ENCODE measurements around the gene BRK1.
"Not testable (repeated sequence)": the region's sequence is repeated elsewhere in the genome, so short reads cannot be mapped to it uniquely, and the experiment has no call there.

The BRK1 gene

DNA sequence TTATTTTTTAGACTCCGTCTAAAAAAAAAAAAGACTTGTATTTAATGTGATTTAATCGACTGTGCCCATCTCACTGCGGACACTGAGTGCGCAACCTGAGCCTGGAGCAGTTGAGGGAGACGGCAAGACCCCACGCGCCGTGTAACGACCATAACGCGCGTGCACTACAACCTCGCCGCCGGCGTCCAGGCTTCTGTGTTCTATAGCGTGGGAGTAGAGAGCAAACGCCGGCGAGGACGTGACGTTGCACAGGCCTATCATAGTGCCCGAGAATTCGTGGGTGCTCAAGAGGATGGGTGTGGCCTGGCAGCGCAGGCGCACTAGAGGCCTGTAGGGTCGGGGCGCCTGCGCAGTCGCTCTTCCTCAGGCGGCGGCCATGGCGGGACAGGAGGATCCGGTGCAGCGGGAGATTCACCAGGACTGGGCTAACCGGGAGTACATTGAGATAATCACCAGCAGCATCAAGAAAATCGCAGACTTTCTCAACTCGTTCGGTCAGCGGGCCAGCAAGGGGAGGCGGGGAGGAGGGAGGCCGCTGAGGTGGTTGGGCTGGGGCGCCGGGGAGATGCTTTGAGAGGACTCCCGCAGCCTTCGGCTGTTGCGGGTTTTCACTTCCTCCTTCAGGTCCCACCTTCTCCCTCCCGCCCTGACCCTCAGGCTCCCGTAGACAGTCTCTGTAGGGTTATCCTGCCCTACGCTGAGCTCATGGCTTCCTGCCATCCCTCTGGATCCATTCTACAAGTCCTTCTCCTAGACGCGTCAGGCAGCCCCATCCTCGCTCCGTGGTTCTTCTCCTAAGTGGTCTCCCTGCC, at the start of gene BRK1:
BRK1 (plus strand) TSS at position 350 of the 812 bp plus-strand sequence; CDS start at position 377, 27 bp downstream.
- DNase-seq (ENCODE audit: low spot score) = peak; percentile 97

DNA sequence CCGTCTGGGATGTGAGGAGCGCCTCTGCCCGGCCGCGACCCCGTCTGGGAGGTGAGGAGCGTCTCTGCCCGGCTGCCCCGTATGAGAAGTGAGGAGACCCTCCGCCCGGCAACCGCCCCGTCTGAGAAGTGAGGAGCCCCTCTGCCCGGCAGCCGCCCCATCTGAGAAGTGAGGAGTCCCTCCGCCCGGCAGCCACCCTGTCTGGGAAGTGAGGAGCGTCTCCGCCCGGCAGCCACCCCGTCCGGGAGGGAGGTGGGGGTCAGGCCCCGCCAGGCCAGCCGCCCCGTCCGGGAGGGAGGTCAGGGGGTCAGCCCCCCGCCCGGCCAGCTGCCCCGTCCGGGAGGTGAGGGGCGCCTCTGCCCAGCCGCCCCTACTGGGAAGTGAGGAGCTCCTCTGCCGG, 45.4 kb upstream of the BRK1 start:
- not testable (repeated sequence) for DNase-seq (ENCODE audit: low spot score)

DNA sequence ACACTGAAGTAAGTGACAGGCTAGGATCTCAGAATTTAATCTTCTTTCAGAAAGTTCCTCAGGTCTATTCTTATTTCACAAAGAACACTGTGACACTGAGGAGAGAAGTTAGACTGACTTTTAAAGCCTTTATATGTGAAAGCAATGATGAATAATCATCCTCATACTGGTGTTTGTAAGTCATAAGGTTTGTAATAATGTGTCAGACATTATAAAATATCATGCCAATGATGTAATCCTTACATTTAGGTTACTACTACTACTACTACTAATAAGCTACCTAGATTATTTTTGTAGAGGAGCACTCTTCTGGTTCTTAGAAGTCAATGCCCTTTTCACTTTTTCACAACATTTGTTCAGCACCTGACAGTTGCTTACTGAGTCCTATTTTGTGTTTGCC, 40.8 kb upstream of the BRK1 start:
- no peak for DNase-seq (ENCODE audit: low spot score)

DNA sequence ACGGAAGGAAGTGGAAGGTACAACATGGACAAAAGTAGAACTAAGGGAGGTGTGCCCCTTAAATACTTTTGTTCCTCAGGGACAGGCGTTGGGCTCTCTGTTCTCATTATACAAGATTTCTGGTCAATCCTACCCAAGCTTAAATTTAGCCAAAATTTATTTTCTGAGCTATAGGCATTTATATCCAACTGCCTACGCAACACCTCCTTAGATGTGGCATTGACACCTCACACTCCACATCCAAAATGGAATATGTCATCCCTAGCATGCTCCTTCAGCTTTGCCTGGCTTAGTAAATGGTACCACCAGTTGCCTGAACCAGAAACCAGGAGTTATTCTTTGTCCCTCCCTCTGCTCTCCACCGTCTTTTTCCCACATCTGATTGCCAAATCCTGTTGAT, 33.6 kb upstream of the BRK1 start:
- no peak for DNase-seq (ENCODE audit: low spot score)

DNA sequence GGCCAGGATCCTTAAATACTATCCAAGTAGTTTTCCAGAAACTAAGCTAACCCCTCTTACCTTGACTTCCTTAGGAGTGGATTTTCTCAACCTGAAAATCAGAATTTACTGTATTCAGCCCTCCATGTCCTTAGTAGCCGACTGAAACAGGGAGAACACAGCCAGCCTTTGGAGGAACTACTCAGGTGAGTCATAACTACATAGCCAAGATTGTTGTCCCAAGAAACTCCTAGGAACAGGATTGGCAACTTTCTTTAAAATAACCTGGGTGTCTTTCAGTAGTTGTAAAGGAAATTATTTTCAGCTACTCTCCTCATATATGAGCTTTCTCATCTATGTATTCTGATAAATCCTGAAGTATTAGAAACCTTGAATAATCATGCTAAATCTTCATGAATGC, 29.7 kb upstream of the BRK1 start:
- no peak for DNase-seq (ENCODE audit: low spot score)

DNA sequence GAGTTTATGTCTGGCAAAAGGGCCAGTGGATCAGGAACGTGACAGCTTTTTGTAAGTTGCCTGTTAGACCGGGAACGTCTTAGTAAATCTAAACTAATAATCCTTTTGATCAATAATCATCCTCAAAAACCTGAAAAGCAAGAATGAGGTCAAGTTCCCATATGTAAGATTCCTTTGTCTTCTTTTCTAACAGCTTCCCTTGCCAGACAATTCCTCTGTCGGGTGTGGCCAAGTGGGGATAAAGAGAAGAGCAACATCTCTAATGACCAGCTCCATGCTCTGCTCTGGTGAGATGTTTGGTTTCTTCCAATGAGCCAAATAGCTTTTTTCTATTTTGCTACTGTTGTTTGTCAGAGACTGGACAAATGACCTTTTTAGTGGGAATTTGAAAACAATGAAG, 27.2 kb upstream of the BRK1 start:
- no peak for DNase-seq (ENCODE audit: low spot score)

DNA sequence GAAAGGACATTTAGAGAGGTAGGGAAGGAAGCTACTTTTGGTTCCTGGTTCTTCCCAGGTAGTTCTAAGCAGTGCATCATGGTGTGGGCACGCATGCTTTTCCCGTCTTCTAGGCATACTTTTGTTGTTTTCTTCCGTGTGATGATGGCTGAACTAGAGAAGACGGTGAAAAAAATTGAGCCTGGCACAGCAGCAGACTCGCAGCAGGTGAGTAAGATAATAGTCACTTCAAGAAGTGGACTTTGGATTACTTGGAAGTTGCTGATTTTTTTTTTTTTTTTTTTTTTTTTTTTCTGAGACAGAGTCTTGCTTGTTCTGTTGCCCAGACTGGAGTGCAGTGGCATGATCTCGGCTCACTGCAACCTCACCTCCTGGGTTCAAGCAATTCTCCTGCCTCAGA, 25.3 kb upstream of the BRK1 start:
- DNase-seq (ENCODE audit: low spot score) = no peak

DNA sequence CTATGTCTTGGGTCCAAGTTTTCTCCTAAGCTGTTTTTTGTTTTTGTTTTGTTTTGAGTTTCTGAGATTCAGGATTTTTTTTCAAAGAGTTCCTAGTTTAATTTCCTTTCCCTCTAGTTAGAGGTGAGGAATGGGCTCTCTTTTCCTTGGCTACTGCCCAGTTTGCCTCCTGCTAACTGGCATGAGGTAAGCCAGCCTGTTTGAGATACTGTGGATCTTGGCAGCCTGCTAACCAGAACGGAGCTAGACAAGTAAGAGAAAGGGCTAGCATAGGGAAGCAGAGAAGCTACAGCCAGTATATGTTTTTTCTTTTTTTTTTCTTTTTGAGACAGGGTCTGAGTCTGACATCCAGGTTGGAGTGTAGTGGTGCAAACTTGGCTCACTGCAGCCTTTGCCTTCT, 24.7 kb upstream of the BRK1 start:
- not testable (repeated sequence) for DNase-seq (ENCODE audit: low spot score)

DNA sequence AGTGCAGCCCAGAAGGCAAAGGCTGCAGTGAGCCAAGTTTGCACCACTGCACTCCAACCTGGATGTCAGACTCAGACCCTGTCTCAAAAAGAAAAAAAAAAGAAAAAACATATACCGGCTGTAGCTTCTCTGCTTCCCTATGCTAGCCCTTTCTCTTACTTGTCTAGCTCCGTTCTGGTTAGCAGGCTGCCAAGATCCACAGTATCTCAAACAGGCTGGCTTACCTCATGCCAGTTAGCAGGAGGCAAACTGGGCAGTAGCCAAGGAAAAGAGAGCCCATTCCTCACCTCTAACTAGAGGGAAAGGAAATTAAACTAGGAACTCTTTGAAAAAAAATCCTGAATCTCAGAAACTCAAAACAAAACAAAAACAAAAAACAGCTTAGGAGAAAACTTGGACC, 24.1 kb upstream of the BRK1 start:
- not testable (repeated sequence) for DNase-seq (ENCODE audit: low spot score)

DNA sequence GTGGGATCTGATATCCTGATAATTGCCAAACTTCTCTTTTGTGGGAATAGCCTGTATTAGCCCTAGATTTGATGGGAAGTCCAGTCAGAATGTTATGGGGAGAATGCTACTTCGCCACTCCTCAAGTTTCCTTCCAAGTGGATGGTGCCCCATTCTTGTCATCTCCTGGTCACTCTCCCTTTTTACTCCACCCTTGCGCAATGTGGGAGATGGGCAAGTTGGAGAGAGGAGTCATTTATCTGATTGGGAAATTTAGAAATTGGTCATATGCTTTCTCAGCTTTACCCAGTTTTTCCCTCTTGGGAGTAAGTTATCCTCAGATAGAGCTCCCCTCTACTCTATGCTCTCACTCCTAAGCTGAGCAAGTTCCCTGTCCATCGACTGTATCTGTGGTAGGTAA, 21.8 kb upstream of the BRK1 start:
- DNase-seq (ENCODE audit: low spot score) = no peak

DNA sequence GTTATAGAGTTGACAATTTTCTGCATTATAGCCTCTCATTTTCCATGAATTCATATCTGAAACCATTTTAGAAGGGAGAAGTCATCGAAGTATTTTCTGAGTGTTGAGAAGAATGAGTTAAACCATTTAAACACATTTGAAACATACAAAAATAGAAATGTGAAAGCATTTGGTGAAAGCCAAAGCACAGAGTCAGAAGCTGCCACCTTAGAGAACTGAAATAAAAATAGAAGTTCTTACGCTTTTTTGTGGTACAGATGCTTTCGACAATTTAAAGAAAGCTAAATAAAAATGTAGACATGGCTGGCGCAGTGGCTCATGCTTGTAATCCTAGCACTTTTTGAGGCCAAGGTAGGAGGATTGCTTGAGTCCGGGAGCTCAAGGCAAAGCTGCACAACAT, 16.4 kb upstream of the BRK1 start:
- DNase-seq (ENCODE audit: low spot score) = no peak

DNA sequence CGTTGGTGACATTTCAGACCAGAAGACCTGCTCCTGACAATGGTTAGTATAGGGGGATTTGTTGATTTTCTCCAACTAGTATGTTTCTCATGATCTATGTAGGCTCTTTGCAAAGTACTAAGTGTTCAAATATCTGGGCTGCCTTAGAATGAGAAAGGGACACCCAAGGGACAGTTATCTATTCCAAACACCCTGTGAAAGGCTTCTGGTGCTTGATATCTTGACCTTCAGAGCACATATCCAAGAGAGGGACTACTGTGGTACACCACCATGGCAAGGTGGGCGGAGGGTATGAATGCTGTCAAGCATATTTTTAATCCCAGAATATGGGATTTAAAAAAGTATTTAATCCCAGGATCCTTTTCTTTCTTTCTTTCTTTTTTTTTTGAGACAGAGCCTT, 8.6 kb upstream of the BRK1 start:
- DNase-seq (ENCODE audit: low spot score) = no peak

DNA sequence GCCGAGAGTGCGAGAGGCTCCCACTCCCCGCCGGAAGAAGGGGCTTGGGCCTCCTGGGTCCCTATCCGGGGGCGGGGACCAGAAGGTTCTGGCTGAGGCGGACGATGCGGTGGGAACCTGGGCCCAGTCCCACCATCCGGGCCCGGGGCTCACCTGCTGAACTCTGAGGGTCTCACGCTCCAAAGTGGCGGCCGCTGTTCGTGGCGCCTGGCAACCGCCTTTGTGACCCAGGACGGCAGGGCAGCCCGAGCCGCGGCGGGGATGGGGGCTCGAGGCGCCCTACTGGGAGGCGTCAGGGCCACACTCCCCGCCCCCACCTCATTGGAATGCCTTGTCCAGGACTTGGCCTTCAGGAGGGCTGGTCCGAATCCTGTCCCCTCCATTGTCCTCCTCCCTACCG, 7.4 kb upstream of the BRK1 start, which contains the start of gene FANCD2OS:
FANCD2OS (minus strand) TSS at position 165 of the 400 bp plus-strand sequence. CDS start 3,481 bp downstream, outside the sequence.
- DNase-seq (ENCODE audit: low spot score) = no peak

DNA sequence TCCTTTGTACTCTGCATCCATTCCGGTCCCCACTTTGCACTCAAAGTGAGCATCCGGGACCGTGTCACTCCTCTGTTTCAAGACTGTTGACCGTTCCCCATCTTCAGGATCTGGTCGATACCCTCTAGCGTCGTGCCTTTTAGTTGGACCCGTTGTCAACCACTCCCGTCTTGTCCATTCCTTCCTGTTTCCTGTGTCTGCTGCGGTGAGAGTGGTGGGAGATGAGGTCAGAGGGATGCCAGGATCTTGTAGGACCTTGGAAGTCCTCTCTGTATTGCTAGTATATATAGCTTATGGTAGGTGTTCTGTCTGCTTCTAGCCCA, 624 bp downstream of the BRK1 start:
- DNase-seq (ENCODE audit: low spot score) = no peak

DNA sequence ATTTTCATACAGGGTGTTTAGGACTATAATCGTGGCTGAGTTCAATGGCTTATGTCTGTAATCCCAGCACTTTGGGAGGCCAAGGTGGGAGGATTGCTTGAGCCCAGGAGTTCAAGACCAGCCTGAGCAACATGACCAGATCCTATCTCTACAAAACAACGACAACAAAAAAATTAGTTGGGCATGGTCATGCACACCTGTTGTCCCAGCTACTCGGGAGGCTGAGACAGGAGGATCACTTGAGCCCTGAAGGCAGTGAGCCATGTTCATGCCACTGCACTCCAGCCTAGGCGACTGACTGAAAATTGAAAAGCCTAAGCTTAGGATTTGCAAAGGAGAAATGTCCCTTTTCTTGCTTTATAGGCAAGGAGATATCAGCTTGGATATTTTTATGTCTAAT, 1.5 kb downstream of the BRK1 start:
- DNase-seq (ENCODE audit: low spot score) = no peak

DNA sequence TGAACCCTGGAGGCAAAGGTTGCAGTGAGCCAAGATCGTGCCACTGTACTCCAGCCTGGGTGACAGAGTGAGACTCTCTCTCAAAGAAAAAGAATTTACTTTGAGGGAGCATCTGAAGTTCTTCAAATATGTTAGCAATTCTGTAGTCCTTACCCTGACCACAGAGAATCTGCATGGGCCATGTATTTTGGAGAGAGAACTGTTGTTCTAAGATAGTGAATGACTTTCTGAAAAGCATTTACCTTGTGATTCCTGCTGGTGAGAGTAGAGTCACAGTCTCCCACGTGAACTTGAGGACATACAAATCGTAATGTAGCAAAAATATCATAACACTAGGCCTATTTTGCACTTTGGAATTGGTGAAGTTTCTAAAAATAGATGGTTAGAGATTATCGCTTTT, 3.9 kb downstream of the BRK1 start:
- DNase-seq (ENCODE audit: low spot score) = no peak

DNA sequence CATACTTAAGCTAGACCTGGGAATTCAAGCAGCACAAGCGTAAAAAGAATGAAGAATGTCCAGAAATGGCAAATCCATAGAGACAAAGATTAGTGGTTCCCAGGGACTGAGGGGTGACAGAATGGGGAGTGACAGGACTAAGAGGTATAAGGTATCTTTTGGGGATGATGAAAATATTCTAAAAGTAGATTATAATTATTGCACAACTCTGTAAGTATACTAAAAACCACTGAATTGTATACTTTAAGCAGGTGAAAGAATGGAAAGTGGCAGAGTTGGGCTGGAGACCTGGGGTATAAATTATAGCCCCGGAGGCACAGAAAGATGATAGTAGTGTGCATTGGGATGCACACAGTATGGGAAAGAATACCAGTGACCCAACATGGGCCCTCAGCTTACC, 5.6 kb downstream of the BRK1 start:
- DNase-seq (ENCODE audit: low spot score) = no peak

DNA sequence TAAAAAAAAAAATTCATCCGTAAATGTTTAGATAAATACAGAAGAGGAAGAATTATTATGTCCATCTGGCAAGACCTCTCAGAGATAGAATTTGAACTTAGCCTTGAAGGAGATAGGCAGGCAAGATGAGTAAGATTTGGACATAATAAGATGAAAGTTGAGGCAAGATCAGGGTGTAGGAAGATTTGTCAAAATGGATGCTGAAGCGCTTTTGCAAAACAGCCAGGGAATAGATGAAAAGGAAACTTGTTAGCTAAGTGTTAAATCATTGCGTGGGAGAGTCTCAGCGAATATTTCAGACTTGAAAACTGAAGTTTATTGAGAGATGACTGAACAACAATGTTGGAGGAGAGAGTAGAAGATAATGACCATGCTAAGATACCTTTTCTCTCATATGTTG, 7.2 kb downstream of the BRK1 start:
- no peak for DNase-seq (ENCODE audit: low spot score)

DNA sequence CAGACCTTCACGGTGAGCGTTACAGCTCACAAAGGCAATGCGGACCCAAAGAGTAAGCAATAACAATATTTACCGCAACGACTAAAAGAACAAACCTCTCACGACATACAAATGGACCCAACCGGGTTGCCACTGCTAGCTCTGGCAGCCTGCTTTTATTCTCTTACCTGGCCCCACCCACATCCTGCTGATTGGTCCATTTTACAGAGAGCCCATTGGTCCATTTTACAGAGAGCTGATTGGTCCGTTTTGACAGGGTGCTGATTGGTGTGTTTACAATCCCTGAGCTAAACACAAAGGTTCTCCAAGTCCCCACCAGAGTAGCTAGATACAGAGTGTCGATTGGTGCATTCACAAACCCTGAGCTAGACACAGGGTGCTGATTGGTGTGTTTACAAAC, 20.4 kb downstream of the BRK1 start:
- not testable (repeated sequence) for DNase-seq (ENCODE audit: low spot score)

DNA sequence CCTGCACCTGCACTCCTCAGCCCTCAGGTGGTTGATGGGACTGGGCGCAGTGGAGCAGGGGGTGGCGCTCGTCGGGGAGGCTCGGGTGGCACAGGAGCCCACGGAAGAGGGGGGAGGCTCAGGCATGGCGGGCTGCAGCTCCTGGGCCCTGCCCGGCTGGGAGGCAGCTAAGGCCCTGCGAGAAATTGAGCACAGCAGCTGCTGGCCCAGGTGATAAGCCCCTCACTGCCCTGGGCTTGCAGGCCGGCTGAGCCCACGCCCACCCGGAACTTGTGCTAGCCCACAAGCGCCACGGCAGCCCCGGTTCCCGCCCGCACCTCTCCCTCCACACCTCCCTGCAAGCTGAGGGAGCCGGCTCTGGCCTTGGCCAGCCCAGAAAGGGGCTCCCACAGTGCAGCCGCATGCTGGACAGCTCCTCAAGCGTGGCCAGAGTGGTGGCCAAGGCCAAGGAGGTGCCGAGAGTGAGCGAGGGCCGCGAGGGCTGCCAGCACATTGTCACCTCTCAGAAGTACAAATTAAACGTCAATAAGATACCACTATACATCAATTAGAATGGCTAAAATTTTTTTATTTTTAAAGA, 21.0 kb downstream of the BRK1 start:
- no peak for DNase-seq (ENCODE audit: low spot score)

DNA sequence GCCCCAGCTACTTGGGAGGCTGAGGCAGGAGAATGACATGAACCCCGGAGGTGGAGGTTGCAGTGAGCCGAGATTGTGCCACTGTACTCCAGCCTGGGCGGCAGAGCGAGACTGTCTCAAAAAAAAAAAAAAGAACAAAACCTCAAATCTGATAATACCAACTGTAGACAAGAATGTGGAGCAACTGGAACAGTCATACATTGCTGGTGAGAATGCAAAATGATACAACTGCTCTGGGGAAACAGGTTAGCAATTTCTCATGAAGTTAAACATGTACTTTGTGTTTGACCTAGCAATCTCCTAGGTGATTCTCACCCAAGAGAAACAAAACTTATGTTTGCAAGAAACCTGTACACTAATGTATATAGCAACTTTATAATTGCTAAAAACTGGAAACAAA, 21.7 kb downstream of the BRK1 start:
- DNase-seq (ENCODE audit: low spot score) = no peak

DNA sequence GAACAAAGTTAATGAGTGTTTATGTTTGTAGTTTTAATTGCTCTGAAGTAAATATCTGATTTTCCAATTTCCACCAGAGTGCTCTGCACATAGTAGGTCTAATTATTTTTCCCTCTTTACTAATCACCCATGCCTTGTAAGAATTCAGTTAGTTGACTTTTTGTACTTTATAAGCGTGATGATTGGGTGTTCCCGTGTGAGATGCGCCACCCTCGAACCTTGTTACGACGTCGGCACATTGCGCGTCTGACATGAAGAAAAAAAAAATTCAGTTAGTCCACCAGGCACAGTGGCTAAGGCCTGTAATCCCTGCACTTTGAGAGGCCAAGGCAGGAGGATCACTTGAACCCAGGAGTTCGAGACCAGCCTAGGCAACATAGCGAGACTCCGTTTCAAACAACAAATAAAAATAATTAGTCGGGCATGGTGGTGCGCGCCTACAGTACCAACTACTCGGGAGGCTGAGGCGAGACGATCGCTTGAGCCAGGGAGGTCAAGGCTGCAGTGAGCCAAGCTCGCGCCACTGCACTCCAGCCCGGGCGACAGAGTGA, 25.6 kb downstream of the BRK1 start:
- no peak for DNase-seq (ENCODE audit: low spot score)

DNA sequence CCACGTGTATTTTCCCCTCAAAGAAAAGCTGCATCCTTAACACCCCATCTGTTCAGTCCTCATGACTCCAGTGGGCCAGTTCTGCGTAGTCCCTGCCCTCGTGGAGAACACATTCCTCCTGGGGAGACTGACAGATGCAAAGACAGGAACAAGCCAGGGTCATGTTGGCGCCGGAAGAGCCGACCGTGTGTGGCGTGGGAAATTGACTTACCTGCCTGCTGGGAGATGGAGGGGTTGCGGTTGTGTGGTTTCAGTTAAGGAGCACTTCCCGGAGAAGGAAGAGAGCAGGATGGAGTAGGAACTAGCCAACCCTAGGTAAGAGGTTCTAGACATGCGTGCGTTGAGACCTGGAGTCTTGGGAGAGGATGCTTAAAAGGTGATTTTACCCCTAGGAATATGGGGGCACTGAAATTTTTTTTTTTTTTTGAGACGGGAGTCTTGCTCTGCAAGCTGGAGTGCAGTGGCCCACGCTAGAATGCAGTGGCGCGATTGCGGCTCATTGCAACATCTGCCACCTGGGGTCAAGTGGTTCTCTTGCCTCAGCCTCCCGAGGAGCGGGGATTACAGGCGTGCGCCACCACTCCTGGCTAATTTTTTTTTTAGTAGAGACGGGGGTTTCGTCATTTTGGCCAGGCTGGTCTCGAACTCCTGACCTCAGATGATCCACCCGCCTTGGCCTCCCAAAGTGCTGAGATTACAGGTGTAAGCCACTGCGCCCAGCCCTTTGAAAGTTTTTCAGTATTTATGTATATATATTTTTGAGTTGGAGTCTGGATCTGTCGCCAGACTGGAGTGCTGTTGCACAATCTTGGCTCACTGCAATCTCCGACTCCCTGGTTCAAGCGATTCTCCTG, 27.5 kb downstream of the BRK1 start:
- no peak for DNase-seq (ENCODE audit: low spot score)
